SHP77 treated with DMSO at 0.1 percent for 48 hours (cell line): Measurements from ENCODE around the gene CALCR.
"Not testable (repeated sequence)": the region's sequence is repeated elsewhere in the genome, so short reads cannot be mapped to it uniquely, and the experiment has no call there.

ENCODE experiments used
- DNase-seq: peaks from one replicate; lab custom pipeline; 2025; lab: John Stamatoyannopoulos, UW

The CALCR gene

GRCh38 chr7:93562106-93562505 is 12.4 kb downstream of the CALCR start:
- DNase-seq, result no peak

DNA sequence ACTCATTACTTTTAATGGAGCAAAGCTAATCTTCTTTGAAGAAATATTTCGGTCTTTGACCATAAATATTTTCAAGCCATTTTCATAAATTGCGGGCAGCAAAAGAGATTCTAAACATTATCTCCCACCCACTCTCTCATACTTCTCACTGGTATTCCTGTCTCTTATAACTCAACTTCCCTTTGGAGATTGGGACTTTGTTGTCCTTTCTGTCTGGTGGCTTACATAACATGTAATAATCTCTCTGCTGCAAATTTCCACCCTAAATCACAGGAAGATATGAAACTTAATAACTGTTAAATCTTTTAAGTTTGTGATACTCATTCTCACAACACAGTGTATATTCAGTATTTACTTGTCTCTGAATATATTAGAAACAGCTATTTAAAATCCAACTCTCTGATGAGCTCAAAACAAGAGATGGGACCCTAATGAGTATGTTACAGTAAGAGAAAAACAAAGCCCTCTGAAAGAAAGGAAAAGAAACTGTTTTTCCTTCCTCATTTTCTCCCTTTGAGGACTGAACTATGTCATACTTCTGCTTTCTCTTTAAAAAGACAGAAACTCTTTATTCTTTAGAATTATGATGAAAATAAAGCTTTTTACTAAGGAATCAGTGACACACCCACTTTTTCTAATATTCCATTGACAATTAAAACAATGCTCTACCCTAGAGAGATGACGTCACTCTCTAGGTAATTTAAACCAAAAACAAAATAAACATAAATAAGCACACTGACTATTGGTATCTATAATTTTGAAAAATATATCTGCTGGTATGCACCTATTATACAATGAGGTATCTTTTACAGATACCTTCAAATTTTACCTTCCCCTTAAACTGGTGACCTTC is 14.7 kb downstream of the CALCR start:
- DNase-seq, result no peak

- no peak for DNase-seq
Observed at GRCh38 chr7:93558705-93559614, 15.6 kb downstream of the CALCR start.

- DNase-seq, result no peak
Observed at GRCh38 chr7:93551931-93552330, 22.6 kb downstream of the CALCR start.

DNA sequence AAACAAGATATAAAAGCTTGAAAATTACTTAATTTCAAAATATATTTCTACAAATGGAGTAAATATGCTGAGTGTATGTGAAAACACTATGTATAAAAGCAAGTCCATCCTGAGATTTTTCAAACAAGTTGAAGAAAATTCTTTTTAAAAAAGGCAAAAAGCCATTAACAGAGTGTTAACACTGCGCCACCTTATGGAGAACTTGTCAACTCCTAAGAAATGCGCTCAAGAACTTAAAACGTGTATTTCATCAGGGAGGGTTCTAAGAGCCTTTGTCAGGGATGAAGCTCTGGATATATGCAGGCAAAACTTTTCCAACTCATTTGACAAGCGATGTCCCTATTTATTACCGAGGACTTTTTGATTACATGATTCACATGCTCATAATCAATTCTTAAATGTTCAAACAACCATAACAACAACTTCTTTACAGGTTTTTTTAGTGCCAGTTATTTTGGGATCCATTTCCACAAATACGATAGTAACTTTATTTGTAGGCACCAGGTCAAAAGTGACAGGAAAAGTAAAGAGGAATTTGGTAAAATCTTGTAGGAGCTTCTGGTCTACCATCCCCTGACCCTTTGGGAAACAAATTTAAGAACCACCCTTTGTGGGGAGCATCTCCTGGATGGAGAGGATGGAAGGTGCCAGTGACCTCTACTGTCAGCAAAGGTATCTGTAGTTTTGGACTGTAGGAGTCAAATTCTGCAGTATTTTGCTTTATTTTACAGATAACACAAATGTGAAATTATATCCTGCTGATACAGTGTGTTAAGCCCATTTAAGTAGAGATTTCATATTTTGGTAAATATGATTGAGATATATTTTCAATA is 23.2 kb downstream of the CALCR start:
- DNase-seq, result no peak

DNA sequence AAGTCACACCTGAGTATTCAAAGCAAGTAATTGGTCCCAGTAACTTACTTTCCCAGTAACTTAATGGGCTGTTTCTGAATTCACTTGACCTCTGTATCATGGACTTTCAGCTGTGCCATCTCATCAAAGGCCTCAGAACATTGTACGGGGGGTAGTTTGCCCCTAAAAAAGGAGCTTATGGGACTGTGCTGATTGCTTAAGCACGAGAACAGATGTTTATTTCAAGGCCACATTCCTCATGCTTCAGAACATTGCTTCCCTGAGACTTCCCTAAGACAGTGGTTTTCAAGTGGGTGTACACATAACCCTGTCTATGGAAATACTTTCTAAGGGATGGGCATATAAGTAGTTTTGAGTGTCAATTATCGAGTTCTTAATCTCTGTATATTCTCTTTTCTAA is 26.8 kb downstream of the CALCR start:
- DNase-seq, result no peak

GRCh38 chr7:93544691-93545090 is 29.8 kb downstream of the CALCR start:
- DNase-seq, result no peak

GRCh38 chr7:93538061-93538460 is 36.5 kb downstream of the CALCR start:
- no peak for DNase-seq

DNA sequence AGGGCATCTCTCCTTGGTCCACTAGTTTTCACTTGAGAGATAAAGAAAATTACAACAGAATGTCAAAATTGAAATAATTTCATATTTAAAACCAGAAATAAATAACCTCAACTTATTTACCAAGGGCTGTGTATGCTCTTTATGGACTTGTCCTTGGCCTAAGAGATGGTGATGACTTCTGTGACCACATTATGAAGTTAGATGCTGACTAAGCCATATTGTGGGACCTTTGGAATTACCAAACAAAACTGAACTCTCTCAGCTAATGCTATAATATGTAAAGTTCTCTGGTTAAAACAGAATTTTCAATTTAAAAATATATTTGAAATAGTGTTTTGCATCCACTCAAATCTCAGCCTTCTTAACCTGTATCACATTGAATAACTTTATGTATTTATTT is 38.9 kb downstream of the CALCR start:
- DNase-seq, result no peak

DNA sequence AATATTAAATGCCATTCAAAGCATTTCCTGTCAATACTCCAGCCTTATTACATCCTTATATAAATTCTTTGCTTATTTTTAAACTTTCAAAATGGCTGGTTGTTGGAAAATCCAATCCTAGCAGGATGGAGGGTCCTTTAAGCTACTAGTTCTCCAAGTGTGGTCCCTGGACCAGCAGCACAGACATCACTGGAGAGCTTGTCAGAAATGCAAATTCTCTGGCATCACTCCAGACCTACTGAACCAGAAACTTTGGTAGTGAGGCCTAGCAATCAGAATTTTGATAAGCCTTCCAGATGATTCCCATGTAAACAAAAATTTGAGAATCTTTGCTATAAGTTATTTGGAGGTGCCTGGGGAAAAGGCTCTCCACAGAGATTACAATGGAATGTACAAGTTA is 43.8 kb downstream of the CALCR start:
- no peak for DNase-seq

DNA sequence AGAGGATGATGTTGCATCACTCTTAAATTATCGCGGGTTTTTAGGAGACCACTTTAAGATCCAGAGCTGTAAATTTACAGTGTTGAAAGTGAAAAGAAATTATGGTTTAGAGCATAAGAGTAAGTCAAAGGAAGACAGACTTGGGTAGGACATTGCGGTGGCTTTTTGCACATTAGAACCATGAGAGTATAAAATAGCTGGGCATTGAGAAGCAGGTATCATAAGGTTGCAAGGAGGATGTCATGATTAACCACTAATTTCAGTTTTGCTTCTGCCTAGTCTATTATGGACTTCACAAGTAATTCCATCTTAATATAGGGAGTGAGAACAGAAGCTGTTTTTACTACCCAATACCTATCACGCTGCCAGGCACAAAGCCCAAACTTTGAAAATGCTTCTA is 57.7 kb downstream of the CALCR start:
- DNase-seq, result no peak

- no peak for DNase-seq
Observed at GRCh38 chr7:93515144-93515543, 59.4 kb downstream of the CALCR start.

DNA sequence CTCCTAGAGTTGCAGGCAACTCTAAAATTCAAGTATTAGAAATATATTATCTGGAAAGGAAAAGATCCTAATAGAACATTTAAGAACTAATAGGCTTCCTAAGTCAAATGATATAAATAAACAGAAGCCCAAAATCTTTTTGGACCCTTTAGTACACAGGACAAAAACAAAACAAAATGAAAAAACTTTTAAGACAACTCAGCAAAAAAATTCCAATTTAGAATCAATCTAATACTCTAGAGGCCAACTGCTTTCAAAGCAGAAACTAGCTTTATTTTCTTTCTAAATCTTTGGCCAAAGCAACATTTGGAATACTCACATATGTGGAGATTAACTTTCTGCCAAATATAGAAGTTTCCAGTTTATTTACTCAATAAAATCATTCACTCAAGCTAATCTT is 65.2 kb downstream of the CALCR start:
- no peak for DNase-seq

GRCh38 chr7:93503088-93503487 is 71.4 kb downstream of the CALCR start:
- no peak for DNase-seq

- not testable (repeated sequence) for DNase-seq
Observed at GRCh38 chr7:93491860-93492259, 82.7 kb downstream of the CALCR start.

GRCh38 chr7:93476491-93477344 is 97.8 kb downstream of the CALCR start:
- no peak for DNase-seq

DNA sequence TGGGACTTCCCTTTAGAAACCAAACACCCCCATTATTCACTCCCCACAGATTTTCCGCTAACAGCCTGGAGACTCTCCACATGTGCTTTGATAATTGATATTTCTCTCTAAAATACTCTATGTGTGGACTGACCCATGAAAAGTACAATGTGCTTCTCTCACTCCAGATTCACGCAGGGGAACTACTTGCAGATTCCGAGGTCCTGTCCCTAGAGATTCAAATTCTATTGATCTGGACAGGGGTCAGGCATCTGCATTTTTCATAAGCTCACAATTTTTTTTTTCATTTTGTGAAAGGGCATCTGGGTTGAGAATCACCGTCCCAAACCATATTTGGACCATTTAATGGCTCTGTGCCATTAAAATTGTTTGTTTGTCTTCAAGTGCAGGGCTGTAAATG is 98.7 kb downstream of the CALCR start:
- no peak for DNase-seq

DNA sequence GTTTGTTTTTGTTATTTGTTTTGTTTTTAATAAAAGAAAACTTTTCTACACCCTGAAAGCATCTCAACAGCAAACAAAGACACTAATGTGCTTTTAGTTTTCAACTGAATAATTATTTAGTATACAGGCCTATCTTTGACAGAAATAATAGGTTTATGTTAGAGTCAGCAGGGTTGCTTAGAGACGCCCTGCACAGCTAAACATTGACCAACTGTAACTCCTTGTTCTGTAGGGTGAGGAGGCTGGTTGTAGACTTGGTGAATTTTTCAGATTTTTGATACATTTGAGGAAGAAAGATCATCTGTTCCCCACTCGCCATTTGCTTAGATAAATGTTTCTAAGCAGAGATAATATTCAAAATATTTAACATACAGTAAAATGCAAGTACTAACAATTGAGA is 103.1 kb downstream of the CALCR start:
- DNase-seq, result no peak

DNA sequence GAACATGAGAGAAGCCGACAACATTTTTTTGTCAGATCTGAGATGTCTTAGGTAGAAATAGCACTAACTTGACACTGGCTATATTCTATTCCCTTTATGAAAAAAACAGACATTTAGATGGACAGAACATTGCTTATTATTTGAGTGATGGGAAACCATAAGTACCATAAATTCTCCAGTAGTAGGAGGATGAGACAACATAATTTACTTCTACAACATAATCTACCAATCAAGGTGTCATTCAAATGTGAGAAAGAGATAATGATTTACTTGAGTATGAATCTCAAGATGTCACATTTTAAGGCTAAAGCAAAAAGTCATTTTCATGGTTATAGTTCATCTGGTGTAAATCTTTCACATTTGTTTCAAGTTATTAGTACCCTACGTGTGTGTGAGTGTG is 110.8 kb downstream of the CALCR start:
- no peak for DNase-seq

GRCh38 chr7:93461350-93461749 is 113.2 kb downstream of the CALCR start:
- no peak for DNase-seq

GRCh38 chr7:93453262-93453661 is 121.3 kb downstream of the CALCR start:
- no peak for DNase-seq
